ENCODE data around the gene THEMIS. TPM values are rescaled to one million over a fixed set of nuclear protein-coding genes. Genes with fewer than 3 reads are reported as not detected.

Gene THEMIS
- total RNA-seq, 1 experiment from 2014 or later, result not detected

- Histone ChIP-seq H3K9me3 (ENCODE audit: low read depth, low read length, poor library complexity, severe bottlenecking) (no peaks in the 10 kb centered on the region), H3K27ac (ENCODE audit: low read depth, low read length, poor library complexity, severe bottlenecking) (no peak overlapping the region), H3K27me3 (replicated peaks; ENCODE audit: insufficient read depth, low read depth, low read length, poor library complexity) (no peaks in the 10 kb centered on the region), H3K36me3 (ENCODE audit: insufficient read depth, low read length, poor library complexity, severe bottlenecking) (no peaks in the 10 kb centered on the region), H3K4me1 (ENCODE audit: insufficient read depth, low read length, poor library complexity, severe bottlenecking) (no peaks in the 10 kb centered on the region), H3K4me3 (ENCODE audit: low read depth, low read length, poor library complexity, severe bottlenecking) (no peak overlapping the region)
- TF ChIP-seq EZH2 (IDR thresholded peaks at IDR 0.05; ENCODE audit: borderline replicate concordance, low read depth, low read length, poor library complexity, severe bottlenecking), result no peak
- TF ChIP-seq, protein P1, sequence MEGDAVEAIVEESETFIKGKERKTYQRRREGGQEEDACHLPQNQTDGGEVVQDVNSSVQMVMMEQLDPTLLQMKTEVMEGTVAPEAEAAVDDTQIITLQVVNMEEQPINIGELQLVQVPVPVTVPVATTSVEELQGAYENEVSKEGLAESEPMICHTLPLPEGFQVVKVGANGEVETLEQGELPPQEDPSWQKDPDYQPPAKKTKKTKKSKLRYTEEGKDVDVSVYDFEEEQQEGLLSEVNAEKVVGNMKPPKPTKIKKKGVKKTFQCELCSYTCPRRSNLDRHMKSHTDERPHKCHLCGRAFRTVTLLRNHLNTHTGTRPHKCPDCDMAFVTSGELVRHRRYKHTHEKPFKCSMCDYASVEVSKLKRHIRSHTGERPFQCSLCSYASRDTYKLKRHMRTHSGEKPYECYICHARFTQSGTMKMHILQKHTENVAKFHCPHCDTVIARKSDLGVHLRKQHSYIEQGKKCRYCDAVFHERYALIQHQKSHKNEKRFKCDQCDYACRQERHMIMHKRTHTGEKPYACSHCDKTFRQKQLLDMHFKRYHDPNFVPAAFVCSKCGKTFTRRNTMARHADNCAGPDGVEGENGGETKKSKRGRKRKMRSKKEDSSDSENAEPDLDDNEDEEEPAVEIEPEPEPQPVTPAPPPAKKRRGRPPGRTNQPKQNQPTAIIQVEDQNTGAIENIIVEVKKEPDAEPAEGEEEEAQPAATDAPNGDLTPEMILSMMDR (conservative IDR thresholded peaks at IDR 0.05; ENCODE audit: low read depth, low read length), result no peak
- no peak for DNase-seq (ENCODE audit: low spot score)
- intact Hi-C loops (cut with micrococcal nuclease; ENCODE audit: unreplicated experiment), result no loop called here
- ChIA-PET CTCF (no interaction called here), POLR2A (ENCODE audit: low non-redundant PET) (no interaction called here)
- no TSS peak for BruUV-seq (replicated peaks)
Observed at GRCh38 chr6:127869183-127869582, 31.7 kb downstream of the THEMIS start.

DNA sequence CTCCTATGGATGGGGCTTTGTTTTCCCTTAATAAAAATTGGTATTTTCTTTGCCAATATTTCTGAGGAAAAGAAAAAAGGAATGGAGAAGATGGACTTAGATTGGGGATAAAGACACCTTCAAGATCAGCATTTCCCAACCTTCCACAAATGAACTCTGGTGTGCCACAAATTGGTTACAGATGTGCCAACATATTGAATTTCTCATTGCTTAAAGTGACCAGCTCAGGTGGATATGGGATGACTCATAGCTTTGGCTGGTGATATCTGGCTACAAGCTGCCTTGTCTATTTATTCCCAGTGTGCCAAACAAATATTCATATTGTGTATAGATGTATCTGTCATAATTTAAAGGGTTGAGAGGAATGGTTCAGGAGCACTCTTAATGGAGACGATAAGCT, 32.5 kb downstream of the THEMIS start:
- no peak overlapping the region for H3K27ac ChIP-seq (ENCODE audit: low read depth, low read length, poor library complexity, severe bottlenecking)
- ChIA-PET POLR2A (ENCODE audit: low non-redundant PET) (interaction anchor here (0.6 kb wide), 1 partner anchor 1394 kb away, joined by 3 read pairs; no protein-coding TSS in a partner anchor), CTCF (no interaction called here)
- DNase-seq (ENCODE audit: low spot score), result no peak
- no peaks in the 10 kb centered on the region for H3K36me3 ChIP-seq (ENCODE audit: insufficient read depth, low read length, poor library complexity, severe bottlenecking)
- TF ChIP-seq EZH2 (IDR thresholded peaks at IDR 0.05; ENCODE audit: borderline replicate concordance, low read depth, low read length, poor library complexity, severe bottlenecking), result no peak
- TF ChIP-seq, protein P1 (conservative IDR thresholded peaks at IDR 0.05; ENCODE audit: low read depth, low read length), result no peak
- H3K4me1 ChIP-seq (ENCODE audit: insufficient read depth, low read length, poor library complexity, severe bottlenecking), result no peaks in the 10 kb centered on the region
- no TSS peak for BruUV-seq (replicated peaks)
- no peaks in the 10 kb centered on the region for H3K27me3 ChIP-seq (replicated peaks; ENCODE audit: insufficient read depth, low read depth, low read length, poor library complexity)
- H3K9me3 ChIP-seq (ENCODE audit: low read depth, low read length, poor library complexity, severe bottlenecking), result no peaks in the 10 kb centered on the region
- intact Hi-C loops (cut with micrococcal nuclease; ENCODE audit: unreplicated experiment), result no loop called here
- H3K4me3 ChIP-seq (ENCODE audit: low read depth, low read length, poor library complexity, severe bottlenecking), result no peak overlapping the region

DNA sequence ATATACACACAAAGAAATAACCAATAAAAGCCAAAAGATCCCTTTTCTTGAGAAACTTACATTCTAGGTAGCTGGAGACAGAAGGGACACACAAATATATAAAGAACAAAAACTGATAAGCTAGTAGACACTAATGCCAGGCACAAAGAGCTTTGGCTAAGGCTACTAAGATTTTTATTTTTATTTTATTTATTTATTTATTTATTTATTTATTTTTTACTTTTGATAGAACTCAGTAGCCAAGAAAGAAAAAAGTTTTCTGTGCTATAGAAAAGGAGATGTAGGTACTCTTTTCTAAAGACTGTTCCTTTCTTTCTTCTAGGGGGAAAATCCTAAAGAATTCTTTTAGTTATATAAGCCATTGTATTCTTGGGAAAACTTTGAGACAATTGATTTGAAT, 34.1 kb downstream of the THEMIS start:
- Histone ChIP-seq H3K9me3 (ENCODE audit: low read depth, low read length, poor library complexity, severe bottlenecking) (no peaks in the 10 kb centered on the region), H3K4me3 (ENCODE audit: low read depth, low read length, poor library complexity, severe bottlenecking) (no peak overlapping the region), H3K4me1 (ENCODE audit: insufficient read depth, low read length, poor library complexity, severe bottlenecking) (no peaks in the 10 kb centered on the region), H3K27ac (ENCODE audit: low read depth, low read length, poor library complexity, severe bottlenecking) (no peak overlapping the region), H3K36me3 (ENCODE audit: insufficient read depth, low read length, poor library complexity, severe bottlenecking) (no peaks in the 10 kb centered on the region), H3K27me3 (replicated peaks; ENCODE audit: insufficient read depth, low read depth, low read length, poor library complexity) (no peaks in the 10 kb centered on the region)
- intact Hi-C loops (cut with micrococcal nuclease; ENCODE audit: unreplicated experiment), result no loop called here
- CTCF ChIA-PET, result no interaction called here
- BruUV-seq (replicated peaks), result no TSS peak
- no peak for TF ChIP-seq EZH2 (IDR thresholded peaks at IDR 0.05; ENCODE audit: borderline replicate concordance, low read depth, low read length, poor library complexity, severe bottlenecking)
- TF ChIP-seq, protein P1 (conservative IDR thresholded peaks at IDR 0.05; ENCODE audit: low read depth, low read length), result no peak
- DNase-seq (ENCODE audit: low spot score), result no peak
- POLR2A ChIA-PET (ENCODE audit: low non-redundant PET), result no interaction called here

Measured in A673 (cell line).